K562 (cell line): ENCODE data around the gene GPR32. TPM values are rescaled to one million over a fixed set of nuclear protein-coding genes. Genes with fewer than 3 reads are reported as not detected.

Source experiments
- ARID2 ChIP-seq: fragments of 450-650 bp; IDR thresholded peaks from 2 replicates; pipeline ENCODE4 v1.6.1; 2017; ENCODE audit warnings: antibody characterized with exemption, mild to moderate bottlenecking
- BACH1 ChIP-seq: fragments of 200-800 bp; sonication (Bioruptor generic); IDR thresholded peaks from 2 replicates; pipeline ENCODE4 v1.6.1; 2016; ENCODE audit warnings: missing genetic modification characterization, missing compliant biosample characterization
- BRF2 ChIP-seq: IDR thresholded peaks from 3 replicates; pipeline ENCODE4 v1.6.1; 2011; ENCODE audit warnings: borderline replicate concordance, mild to moderate bottlenecking; ENCODE audit not compliant: insufficient read length, insufficient read depth
- CBFA2T3 ChIP-seq: fragments of 450-650 bp; IDR thresholded peaks from 2 replicates; pipeline ENCODE4 v1.6.1; 2017
- CC2D1A ChIP-seq: fragments of 450-650 bp; IDR thresholded peaks from 2 replicates; pipeline ENCODE4 v1.6.1; 2017; ENCODE audit warnings: mild to moderate bottlenecking
- CTBP1 ChIP-seq: fragments of 450-650 bp; IDR thresholded peaks from 2 replicates; pipeline ENCODE4 v1.6.1; 2016; ENCODE audit warnings: borderline replicate concordance
- HCFC1 ChIP-seq: IDR thresholded peaks from 2 replicates; pipeline ENCODE4 v1.6.1; 2012; ENCODE audit warnings: low read depth, low read length, improper control_type of control experiment
- HMGN3 ChIP-seq: IDR thresholded peaks from 2 replicates; pipeline ENCODE4 v1.6.1; 2011; ENCODE audit warnings: borderline replicate concordance, low read depth, mild to moderate bottlenecking, mixed read lengths, low read length; ENCODE audit not compliant: insufficient read length; ENCODE audit errors: extremely low read depth
- IRF2 ChIP-seq: sonication (generic); formaldehyde crosslinking; IDR thresholded peaks from 2 replicates; pipeline ENCODE4 v1.8.1; 2022; ENCODE audit warnings: mild to moderate bottlenecking, missing genetic modification reagents
- KDM4B ChIP-seq, 2 experiments: fragments of 450-650 bp in 1 of 2; sonication (generic) in 1 of 2; IDR thresholded peaks; 2 replicates each; pipeline ENCODE4 v1.6.1; 2016 to 2017; ENCODE audit warnings: borderline replicate concordance in 2 of 2, antibody characterized with exemption in 1 of 2, low read depth in 1 of 2, mild to moderate bottlenecking in 1 of 2
- LARP7 ChIP-seq: fragments of 450-650 bp; IDR thresholded peaks from 2 replicates; pipeline ENCODE4 v1.6.1; 2016
- NONO ChIP-seq, 2 experiments: fragments of 200-400 bp in 1 of 2; fragments of 450-650 bp in 1 of 2; formaldehyde crosslinking in 1 of 2; IDR thresholded peaks; 2 replicates each; pipeline ENCODE4 v1.6.1; 2017; ENCODE audit warnings: low read depth in 2 of 2, mild to moderate bottlenecking in 2 of 2, moderate library complexity in 2 of 2, low read length in 1 of 2
- NR3C1 ChIP-seq: sonication (generic); formaldehyde crosslinking; IDR thresholded peaks from 2 replicates; pipeline ENCODE4 v1.8.1; 2022; ENCODE audit warnings: missing genetic modification reagents
- RBM25 ChIP-seq: fragments of 200-400 bp; formaldehyde crosslinking; IDR thresholded peaks from 2 replicates; pipeline ENCODE4 v1.6.1; 2018; ENCODE audit warnings: low read length, low read depth, moderate library complexity; ENCODE audit not compliant: severe bottlenecking
- SMAD1 ChIP-seq: fragments of 150-350 bp; IDR thresholded peaks from 2 replicates; pipeline ENCODE4 v1.6.1; 2014; ENCODE audit warnings: low read length, low read depth; ENCODE audit not compliant: partially characterized antibody
- SMAD4 ChIP-seq: fragments of 250-450 bp; sonication (Bioruptor Pico); conservative IDR thresholded peaks from 2 replicates; pipeline ENCODE4 v1.8.0; 2021; ENCODE audit warnings: inconsistent platforms, mild to moderate bottlenecking, moderate library complexity
- TRIM28 ChIP-seq: fragments of 450-650 bp; IDR thresholded peaks from 2 replicates; pipeline ENCODE4 v1.6.1; 2017
- ZBTB7A ChIP-seq: IDR thresholded peaks from 2 replicates; pipeline ENCODE4 v1.6.1; 2011; ENCODE audit warnings: low read depth, mild to moderate bottlenecking, low read length, moderate library complexity, borderline replicate concordance; ENCODE audit not compliant: control insufficient read depth
- ZFX ChIP-seq: sonication (generic); formaldehyde crosslinking; IDR thresholded peaks from 2 replicates; pipeline ENCODE4 v1.8.0; 2022; ENCODE audit warnings: mild to moderate bottlenecking, missing genetic modification reagents, moderate library complexity
- ZMIZ1 ChIP-seq, 2 experiments: fragments of 150-350 bp in 1 of 2; IDR thresholded peaks; 2 replicates each; pipeline ENCODE4 v1.6.1; 2012 to 2016; ENCODE audit warnings: low read depth in 2 of 2, low read length in 2 of 2, mild to moderate bottlenecking in 1 of 2, moderate library complexity in 1 of 2
- ZNF589 ChIP-seq: fragments of 200-800 bp; sonication (Bioruptor generic); IDR thresholded peaks from 2 replicates; pipeline ENCODE4 v1.6.1; 2016; ENCODE audit warnings: low read depth, missing genetic modification characterization, missing compliant biosample characterization
- ZNF830 ChIP-seq: fragments of 250-450 bp; sonication (Bioruptor Pico); IDR thresholded peaks from 2 replicates; pipeline ENCODE4 v1.5.0; 2021; ENCODE audit warnings: mild to moderate bottlenecking
- polyA plus RNA-seq, 8 experiments: library from polyadenylated mRNA; depleted of rRNA in 4 of 8; stranded (reverse) in 5 of 8; unstranded in 3 of 8; fragments of >200 nt; fragmentation: Nextera tagmentation in 2 of 8; fragmentation: Illumina TruSeq in 1 of 8; extraction: Ambion mirVana in 2 of 8; extraction: Trizol in 1 of 8; gene quantifications; 2 replicates each; pipeline versions ENCODE4 v1.2.1 to v1.2.3, GENCODE V29; 2011 to 2014; ENCODE audit warnings: inconsistent platforms in 1 of 8, missing spikeins in 1 of 8
- total RNA-seq, 7 experiments: library from RNA; depleted of rRNA in 6 of 7; stranded (reverse); fragments of >200 nt in 6 of 7; fragmentation: Illumina TruSeq in 2 of 7; extraction: Trizol in 2 of 7; gene quantifications; 2 replicates each; pipeline versions ENCODE4 v1.2.1 to v1.2.3, GENCODE V29; 2011 to 2021; ENCODE audit warnings: low replicate concordance in 1 of 7
- TF ChIP-seq, protein P1 (sequence below): fragments of 450-650 bp; formaldehyde crosslinking; IDR thresholded peaks from 2 replicates; pipeline ENCODE4 v1.4.0; 2022; ENCODE audit warnings: missing genetic modification characterization

GPR32 gene
- total and polyA plus RNA-seq, 9 of the 15 experiments (the other 6 are each of a cell fraction or from before 2014, with no cell fraction given): not detected

- TF ChIP-seq SMAD1 (no peak), ARID2 (peak; percentile 54; the same call in 1 of the 2 replicates), KDM4B (IDR thresholded peaks at IDR 0.05; ENCODE audit: borderline replicate concordance in 2 of 2, low read depth in 1 of 2) (0 out of 4 replicates have a peak, but pooled peaks of 1 of the 2 experiments have one; percentile 55), ZMIZ1 (IDR thresholded peaks at IDR 0.05; ENCODE audit: low read depth in 2 of 2, low read length in 2 of 2) (no peak), HMGN3 (peak; percentile 70), ZFX (peak; percentile 8; the same call in 1 of the 2 replicates), NR3C1 (CRISPR knock-in tag) (0 out of 2 replicates have a peak, but pooled peaks have one; percentile 52), CTBP1 (peak; percentile 90), NONO (IDR thresholded peaks at IDR 0.05; ENCODE audit: low read depth in 2 of 2, low read length in 1 of 2) (peak in 1 of 2 experiments; percentile 61; a peak in 1 of 4 replicates), BRF2 (no peak), CBFA2T3 (peak; percentile 20; the same call in 1 of the 2 replicates), SMAD4 (CRISPR knock-in tag) (peak; percentile 95), ZNF589 (no peak; the same call in 1 of the 2 replicates), BACH1 (tag) (no peak), TRIM28 (peak; percentile 72; the same call in 1 of the 2 replicates), ZNF830 (no peak), IRF2 (CRISPR knock-in tag) (no peak), LARP7 (peak; percentile 30; the same call in 1 of the 2 replicates), RBM25 (peak; percentile 95), ZBTB7A (peak; percentile 90; the same call in 1 of the 2 replicates), CC2D1A (peak; percentile 93), HCFC1 (peak; percentile 50)
- TF ChIP-seq, protein P1, sequence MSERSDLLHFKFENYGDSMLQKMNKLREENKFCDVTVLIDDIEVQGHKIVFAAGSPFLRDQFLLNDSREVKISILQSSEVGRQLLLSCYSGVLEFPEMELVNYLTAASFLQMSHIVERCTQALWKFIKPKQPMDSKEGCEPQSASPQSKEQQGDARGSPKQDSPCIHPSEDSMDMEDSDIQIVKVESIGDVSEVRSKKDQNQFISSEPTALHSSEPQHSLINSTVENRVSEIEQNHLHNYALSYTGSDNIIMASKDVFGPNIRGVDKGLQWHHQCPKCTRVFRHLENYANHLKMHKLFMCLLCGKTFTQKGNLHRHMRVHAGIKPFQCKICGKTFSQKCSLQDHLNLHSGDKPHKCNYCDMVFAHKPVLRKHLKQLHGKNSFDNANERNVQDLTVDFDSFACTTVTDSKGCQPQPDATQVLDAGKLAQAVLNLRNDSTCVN (CRISPR knock-in tag): no peak
These were observed 45.6 kb upstream of the GPR32 start (continued) for GRCh38 chr19:50724522-50725217.
